Measurements from ENCODE around the gene CHST6.
"Not testable (repeated sequence)": the region's sequence is repeated elsewhere in the genome, so short reads cannot be mapped to it uniquely, and the experiment has no call there.

The CHST6 gene

DNA sequence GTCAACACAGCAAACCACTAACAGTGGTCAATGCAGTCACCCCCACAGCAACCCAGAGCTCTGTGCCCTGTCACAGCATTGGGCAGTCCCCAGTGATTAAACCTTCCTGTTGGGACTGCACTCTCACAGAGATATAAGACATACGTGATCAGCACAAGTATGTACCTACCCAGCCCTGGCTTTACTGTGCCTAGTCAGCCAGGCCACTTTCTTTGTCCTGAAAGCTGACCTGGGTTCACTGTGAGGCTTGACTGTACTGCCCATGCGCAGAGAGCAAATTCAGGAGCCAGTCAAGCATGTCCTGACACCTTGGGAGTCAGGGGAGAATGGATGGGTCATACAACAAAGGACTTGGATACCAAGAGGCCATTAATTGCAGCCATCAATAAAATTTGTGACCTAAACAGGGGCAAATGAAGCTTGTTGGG is 19.8 kb downstream of the CHST6 start:
- no peak for DNase-seq (ENCODE audit: low spot score)

DNA sequence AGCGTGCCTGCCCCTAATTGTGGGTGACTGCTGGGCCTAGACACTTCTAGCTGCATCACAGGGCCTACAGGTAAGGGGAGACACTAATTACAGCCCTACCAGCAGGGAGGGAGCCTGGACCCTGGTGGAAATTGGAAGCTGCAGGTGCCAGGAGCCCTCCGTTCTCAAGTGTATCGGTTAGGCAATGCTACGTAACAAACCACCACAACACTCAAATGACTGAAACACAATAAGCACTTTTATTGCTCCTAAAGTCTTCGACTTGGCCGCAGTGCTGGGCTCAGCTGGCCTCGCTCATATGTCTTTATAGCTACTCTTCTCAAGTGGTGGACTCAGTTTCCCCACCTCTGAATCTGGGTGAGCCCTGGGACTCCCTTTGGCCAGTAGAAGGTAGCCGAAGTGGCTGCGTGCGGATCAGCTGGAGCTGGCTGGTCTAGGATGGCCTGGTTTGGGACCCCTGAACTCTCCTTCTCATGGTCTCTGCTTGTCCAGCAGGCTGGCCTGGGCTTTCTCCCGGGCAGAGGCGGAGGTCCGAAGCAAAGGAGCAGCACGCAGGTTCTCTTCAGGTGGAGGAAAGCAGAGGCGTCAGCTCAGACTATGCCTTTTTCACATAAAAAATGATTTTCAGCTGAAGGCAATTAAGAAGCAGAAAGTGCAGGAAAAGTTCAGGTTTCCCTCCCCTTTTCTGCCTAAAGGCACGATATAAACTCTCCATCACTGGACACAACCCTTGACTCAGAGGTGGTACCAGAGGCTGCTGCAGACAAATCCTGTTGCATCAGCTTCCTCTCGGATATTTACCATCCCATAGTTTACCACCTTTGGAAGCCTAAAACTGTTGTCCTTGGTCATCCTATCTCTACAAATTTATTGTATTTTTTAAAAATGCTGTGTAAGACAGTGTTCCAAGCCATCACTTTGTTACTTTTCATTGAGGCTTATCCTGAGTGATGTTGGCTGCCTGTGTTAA is 22.0 kb downstream of the CHST6 start:
- no peak for DNase-seq (ENCODE audit: low spot score)

DNA sequence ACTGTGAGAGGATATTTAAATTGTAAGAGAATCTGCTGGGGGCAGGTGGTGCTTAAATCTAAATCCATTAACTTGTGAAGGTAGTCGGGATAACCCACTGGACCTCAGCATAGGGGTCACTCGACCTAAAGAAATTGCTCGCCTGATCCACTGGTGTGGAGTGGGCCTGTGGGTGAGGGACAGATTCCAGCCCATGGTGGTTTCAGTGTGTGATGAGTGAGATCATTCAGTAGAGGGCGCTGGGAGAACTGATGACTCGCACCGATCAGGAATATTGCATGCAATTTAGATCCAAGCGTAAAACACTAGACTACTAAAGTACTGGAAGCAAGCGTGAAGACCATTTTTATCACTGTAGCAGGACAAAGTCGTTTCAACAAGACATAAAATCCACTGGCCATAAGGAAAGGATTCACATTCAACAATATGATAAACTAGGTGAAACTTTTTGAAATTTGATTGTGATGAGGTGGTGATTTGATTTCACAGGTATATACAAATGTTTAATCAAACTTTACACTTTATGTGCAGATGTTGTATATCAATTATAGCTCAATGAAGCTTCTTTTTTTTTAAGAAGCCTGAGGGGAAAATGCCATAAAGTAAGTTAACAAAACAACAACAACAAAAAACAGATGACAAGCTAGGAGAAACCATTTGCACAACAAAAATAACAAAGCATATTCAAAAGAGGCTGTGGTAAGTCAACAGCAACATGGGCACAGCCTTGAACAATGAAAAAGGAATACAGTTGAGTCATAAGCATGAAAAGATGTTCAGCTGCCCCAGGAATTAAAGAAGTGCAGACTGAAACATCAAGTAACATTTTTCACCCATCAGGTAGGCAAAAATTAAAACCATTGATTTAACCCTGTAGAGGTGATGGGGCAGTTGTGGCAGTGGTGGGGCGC is 23.3 kb downstream of the CHST6 start:
- DNase-seq (ENCODE audit: low spot score), result peak; percentile 69

DNA sequence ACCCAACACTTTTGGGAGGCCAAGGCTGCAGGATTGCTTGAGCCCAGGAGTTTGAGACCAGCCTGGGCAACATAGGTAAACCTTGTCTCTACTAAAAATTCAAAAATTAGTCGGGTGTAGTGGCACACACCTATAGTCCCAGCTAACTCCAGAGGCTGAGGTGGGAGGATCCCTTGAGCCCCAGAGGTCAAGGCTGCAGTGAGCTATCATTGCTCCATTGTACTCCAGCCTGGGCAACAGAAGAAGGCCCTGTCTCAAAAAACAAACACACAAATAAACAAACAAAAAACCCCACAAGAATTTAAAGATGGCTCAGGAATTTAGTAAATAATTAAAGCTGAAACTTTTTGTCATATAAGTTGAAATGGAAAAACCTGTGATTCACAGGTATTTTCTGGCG is 28.5 kb downstream of the CHST6 start:
- no peak for DNase-seq (ENCODE audit: low spot score)

DNA sequence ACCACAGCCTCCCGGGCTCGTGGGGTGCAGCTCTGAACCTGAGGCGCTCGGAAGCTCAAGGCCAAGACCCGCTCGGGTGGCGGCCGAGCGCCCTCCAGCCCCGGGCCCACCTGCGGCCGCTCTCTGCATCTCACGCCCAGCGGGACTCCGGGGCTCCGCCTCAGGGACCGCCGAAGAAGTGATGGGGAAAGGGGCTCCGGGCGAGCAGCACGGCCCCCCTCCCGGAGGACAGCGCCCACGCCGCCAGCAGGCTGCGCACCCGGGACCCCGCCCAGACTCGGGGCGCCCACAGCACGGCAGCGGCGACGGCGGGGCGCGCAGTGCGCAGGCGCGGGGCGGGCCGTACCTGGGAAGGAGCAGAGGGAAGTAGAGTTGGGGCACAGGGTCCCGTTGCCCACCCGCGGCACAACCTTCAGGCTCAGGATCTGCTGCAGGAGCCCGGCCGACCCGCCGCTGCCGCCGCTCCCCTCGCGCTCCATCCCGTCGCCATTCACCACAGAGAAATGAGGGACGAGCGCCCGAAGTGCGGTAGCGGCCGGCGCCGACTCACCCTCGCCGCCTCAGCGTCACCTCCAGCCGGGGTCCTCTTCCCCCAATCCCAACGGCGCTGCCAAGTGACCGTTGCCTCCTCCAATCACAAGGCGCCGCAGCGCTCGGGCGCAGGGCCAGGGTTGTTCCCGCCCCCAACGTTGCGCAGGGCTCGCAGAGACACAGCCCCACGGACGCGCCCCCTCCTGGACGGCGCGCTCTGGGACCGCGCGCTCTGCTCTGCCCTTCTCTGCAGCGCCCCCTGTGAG is 30.9 kb downstream of the CHST6 start, which contains the start of gene TMEM170A:
Gene TMEM170A, minus strand, starts transcription at position 568 of the 797 bp plus-strand sequence. Its CDS starts 89 bp downstream, at position 479.
- peak; percentile 97 for DNase-seq (ENCODE audit: low spot score)

DNA sequence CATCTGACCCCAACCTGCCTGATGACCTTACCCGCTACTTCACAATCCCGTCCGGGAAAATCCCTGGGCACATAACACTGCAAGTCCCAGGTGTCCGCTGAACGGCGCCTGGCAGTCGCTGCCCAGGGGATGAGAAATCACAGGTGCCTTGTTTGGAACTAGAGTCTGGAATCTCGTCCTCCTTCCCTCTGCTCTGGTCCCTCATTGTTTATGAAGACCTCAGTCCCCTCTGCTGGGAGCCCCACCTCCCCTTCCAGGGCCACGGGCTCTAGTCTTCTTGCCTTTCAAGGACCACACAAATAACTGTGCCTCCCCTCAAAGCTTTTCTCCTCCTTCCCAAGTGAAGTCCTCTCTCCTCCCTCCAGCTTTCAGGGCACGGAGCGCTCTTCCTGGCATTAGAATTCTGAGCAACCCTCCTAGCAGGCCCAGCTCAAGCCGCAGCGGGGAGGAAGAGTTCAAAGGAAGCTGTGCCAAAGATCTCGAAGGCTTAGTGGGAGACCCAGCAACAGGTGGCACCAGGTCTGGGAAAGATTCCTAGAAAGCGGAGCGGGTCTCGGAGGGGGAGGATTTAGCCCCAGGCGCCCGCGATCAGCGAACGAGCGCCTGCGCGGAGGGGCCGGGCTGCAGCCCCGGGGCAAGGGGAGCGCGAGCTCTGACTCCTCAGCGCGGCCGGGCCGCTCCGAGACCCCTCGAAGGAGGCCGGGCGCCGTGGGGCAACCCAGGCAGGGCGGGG is 31.7 kb downstream of the CHST6 start:
- not testable (repeated sequence) for DNase-seq (ENCODE audit: low spot score)

DNA sequence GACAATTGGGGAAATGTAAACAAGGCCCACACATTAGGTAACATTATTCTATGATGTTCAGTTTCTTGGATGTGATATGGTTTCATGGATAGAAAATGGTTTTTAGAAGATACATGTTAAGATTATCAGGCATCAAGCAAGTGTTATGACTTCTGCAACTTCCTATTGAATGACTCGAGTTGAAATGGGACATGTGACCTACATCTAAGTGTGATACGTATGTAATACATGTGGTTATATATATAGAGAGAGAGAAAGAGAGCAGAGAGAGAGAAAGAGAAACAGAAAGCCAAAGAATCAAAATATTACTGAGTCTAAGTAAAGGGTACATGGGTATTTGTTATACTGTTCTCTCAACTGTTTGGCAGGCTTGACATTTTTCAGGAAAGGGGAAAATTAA is 32.4 kb downstream of the CHST6 start:
- no peak for DNase-seq (ENCODE audit: low spot score)

DNA sequence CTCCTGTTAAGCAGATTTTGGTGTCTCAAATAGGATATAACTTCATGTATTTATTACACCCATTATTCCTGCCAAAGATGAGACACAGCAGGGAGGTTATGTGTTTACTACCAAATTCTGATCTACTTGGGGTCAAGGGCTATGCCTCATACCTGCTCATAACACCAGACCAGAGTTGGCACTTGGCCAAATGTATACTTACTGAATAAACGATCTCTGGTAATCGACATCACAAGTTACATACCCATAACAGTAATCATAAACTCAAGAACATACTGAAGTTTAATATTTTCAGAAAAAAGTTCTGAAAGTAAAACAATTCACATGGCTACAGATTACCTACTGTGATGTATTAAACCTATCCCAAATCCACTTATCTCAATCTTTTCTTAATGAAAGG is 33.7 kb downstream of the CHST6 start:
- no peak for DNase-seq (ENCODE audit: low spot score)

DNA sequence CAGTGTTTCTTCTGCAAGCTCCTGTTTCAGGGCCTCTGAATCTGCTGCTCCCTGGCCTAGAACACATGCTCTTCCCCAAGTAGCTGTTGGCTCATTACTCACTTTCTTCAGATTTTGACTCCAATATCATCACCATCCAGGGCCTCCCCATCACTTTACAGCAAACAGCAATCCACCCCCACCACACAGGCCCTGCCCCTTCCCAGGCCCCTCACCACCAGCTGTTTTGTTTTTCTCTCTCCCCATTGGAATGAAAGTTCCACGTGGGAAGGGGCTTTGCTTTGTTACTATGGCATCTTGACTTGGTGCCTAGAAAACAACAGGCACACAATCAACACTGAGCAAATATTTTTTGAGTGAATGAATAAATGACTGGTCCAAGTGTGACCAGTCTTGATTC is 34.8 kb downstream of the CHST6 start:
- no peak for DNase-seq (ENCODE audit: low spot score)

DNA sequence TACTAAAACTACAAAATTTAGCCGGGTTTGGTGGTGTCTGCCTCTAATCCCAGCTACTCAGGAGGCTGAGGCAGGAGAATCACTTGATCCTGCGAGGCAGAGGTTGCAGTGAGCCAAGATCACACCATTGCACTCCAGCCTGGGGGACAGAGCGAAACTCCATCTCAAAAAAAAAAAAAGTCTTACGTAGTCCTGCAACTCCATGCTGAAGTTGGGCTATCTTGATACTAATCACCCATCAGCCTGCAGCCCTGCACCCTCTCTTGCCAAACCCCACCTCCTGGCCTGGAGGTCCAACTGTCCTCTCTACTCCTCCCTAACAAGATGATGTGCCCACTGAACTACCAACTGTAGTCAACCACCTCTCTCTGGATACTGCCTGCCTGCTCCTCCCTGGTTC is 35.5 kb downstream of the CHST6 start:
- DNase-seq (ENCODE audit: low spot score), result no peak

DNA sequence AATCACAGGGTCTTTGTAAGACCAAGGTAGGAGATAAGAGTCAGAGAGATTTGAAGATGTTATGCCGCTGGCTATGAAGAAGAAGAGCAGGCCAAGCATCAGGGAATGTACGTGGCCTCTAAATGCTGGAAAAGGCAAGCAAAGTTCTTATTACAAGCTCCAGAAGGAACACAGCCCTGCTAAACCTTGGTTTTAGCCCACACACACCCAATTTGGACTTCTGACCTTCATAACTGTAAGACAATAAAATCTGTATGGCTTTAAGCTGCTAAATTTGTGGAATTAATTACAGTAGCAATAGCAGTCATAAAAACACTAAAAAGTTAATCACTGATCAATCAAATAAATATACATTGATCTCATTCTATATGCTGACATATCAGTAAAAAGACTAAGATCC is 36.8 kb downstream of the CHST6 start:
- no peak for DNase-seq (ENCODE audit: low spot score)

DNA sequence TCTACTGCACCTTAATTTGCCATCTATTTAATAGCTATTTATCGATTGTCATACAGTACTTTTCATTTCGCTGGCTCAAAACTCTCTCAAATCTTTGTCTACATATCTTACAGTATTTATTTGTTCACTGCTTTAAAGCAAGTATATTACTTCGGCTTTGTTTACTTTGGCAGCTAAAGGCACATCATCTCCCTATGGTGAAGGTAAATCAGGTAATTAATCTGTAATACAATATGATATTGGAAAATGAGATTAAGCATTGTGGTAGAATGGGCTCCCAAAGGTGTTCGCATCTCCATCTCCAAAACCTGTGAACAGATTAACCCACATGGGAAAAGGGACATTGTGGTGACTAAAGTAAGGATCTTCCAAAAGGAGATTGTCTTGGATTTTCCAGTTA is 37.2 kb downstream of the CHST6 start:
- no peak for DNase-seq (ENCODE audit: low spot score)

DNA sequence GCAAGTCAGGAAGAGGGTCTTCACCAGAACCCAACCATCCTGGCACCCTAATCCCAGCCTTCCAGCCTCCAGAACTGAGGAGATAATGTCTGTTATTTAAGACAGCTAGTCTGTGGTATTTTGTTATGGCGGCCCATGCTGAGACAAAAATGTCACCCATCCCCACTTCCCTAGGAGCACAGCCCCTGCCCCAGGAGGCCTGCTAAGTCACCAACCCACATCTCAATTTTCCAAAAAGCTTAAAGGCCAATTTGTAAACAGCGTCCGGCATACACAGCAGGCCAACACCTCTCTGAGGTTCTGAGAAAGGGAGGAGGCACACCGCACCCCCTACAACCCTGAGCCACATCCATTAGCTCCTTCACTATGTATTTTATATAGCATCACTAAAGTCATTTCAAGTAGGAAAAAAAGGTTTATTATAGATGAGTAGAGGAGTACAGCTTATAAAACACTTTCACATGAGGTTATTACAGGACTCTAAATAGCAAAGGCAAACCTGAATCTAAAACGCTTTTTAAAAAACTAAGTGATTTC is 37.7 kb downstream of the CHST6 start:
- no peak for DNase-seq (ENCODE audit: low spot score)

DNA sequence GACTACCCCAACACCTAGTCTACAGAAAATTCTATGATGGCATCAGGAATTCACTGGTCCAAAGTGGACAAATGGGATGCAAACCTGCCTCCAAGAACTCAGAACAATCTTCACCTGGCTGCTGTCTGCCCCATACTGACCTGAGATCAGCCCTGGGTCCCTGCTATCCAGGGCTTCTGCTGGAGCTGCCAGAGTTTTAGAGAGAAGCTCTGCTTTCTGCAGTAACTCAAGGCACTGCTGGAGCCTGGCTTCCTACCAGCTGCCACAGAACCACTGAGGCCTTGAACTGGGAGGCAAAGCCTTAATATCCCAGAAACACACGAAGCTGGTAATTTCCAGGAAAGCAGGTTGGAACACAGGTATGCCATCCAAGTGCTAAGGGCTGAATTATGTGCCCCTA is 38.3 kb downstream of the CHST6 start:
- DNase-seq (ENCODE audit: low spot score), result no peak

DNA sequence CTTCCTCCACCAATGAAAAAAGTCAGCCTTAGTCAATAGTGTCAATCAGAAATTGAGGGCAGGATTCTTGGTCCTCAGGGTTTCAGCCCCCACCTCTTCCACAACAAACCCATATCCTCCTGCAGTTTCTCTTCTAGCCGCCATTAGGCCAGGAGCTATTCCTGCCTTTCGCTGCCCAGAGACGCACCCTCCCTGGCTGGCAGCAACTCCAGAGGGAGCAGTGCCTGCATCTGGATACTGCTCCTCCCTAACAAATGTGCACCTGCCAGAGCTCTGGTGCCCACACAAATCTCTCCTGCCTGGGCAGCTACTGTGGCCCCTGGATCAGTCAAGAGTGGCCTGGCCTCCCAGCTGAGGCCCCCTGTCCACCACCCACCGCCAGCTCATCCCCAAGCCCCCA is 38.8 kb downstream of the CHST6 start:
- not testable (repeated sequence) for DNase-seq (ENCODE audit: low spot score)

DNA sequence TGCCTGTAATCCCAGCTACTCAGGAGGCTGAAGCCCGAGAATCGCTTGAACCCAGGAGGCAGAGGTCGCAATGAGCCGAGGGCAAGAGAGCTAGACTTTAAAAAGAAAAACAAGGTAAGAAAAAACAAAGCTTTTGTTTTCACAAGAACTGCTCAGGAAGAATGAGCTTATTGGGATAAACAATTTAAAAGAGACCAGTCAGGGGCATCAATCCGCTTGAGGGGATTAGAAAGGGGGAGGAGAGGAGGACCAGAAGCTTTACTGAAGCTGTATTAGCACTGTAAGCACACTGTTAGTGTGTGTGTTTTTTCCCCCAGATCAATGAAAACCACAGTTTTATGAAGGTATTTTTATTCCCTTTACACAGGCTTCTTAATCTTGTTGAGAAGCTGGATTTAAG is 39.6 kb downstream of the CHST6 start:
- no peak for DNase-seq (ENCODE audit: low spot score)

DNA sequence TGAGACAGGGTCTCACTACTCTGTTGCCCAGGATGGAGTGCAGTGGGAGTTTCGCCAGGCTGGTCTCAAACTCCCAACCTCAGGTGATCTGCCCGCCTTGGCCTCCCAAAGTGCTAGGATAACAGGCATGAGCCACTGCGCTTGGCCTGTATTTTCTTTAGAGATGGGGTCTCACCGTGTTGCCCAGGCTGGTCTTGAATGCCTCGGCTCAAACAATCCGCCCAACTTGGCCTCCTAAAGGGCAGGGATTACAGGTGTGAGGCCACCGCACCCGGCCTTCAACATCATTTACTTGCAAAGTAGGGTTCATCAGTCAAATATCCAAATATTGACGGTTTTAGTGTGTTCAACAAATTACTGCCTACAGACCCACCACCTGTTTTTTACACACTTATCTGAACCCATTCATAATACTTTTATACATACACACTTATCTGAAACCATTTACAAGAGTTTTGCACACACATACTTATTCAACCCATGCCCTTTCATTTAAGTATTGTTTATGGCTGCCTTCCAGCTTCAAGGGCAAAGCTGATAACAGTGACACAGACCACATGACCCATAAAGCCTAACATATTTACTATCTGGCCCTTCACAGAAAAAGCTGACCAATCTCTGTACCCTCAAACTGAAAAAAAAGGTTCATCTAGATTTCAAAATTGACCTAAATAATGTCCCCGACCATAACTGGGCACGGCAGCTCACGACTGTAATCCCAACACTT is 42.6 kb downstream of the CHST6 start:
- DNase-seq (ENCODE audit: low spot score), result peak; percentile 57

DNA sequence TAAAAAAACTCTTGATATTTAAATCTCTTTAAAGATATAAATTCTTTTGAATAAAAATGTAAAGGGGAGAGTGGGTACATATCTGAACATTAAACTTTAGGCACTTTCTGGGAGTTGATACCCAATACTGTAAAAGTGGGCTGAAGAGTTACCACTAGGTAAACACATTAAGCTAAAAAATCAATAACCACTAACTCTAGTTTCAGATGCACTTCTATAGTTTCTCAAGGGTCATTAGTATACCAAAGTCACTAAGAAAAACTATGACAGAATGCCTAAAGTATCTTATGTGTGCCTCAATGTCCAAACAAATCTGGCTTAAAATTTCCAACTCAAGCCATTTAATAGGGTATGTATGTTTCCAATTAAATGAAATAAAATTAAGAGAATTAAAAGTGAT is 48.8 kb downstream of the CHST6 start:
- DNase-seq (ENCODE audit: low spot score), result no peak

DNA sequence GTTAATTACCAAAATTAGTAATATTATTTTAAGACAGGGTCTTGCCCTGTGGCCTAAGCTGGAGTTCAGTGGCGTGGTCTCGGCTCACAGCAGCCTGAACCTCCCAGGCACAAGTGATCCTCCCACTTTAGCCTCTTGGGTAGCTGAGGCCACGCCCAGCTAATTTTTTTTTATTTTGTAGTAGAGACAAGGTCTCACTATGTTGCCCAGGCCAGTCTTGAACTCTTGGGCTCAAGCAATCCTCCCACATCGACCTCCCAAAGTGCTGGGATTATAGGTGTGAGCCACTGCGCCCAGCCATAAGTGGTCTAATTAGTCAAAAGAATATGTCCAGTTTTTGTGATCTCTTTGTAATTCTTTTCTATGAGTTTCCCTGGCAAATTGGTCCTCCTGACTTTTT is 49.9 kb downstream of the CHST6 start:
- DNase-seq (ENCODE audit: low spot score), result no peak

DNA sequence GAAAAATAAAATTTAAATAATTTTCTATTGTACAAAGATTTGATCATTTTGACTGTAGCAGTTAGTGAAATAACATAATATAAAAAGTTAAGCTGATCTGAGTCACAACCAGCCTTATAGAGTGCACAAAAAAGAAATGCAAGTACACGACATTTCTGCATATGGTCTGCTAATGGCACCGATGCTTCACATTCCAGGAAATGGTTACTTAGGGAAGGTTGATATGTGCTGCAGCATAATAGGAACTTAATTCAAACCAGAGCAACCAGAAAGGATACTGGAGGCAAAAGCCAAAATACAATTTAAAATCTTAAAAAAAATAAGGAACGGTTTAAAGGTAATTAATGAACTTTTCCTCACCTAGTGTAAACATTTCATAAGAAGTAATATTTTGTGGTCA is 51.9 kb downstream of the CHST6 start:
- DNase-seq (ENCODE audit: low spot score), result no peak
